OCI-LY7 (cell line): ENCODE measurements around the gene MIGA1. TPM values are rescaled to one million over a fixed set of nuclear protein-coding genes. Genes with fewer than 3 reads are reported as not detected.

Experiments
- BruUV-seq: library from RNA; stranded (reverse); fragments of 400-500 nt; replicated peaks from 2 replicates; lab custom pipeline; 2021; lab: Mats Ljungman, UMichigan
- CTCF ChIA-PET: fragments of 300-600 bp; sonication (Branson Sonifier 250); formaldehyde crosslinking; loops from one replicate; lab custom pipeline; 2022; ENCODE audit warnings: antibody characterized with exemption; ENCODE audit not compliant: unreplicated experiment; lab: Charles Lee
- POLR2A ChIA-PET: fragments of 300-600 bp; sonication (Branson Sonifier 250); formaldehyde crosslinking; loops from one replicate; lab custom pipeline; 2022; ENCODE audit warnings: antibody characterized with exemption; lab: Charles Lee
- DNase-seq: peaks from one replicate; pipeline ENCODE4 v3.0.0-alpha.2; 2015; ENCODE audit warnings: low spot score
- H2AFZ ChIP-seq: fragments of 200-600 bp; sonication (generic), shearing (Covaris generic); 2 replicates; pipeline ENCODE4 v1.6.1; 2014; ENCODE audit warnings: mild to moderate bottlenecking, antibody characterized with exemption, low read length, moderate library complexity
- H3K27ac ChIP-seq: fragments of 200-600 bp; sonication (generic); 2 replicates; pipeline ENCODE4 v1.5.1; 2014; ENCODE audit warnings: mixed run types, low read depth, mild to moderate bottlenecking, moderate library complexity, low read length, inconsistent platforms; ENCODE audit not compliant: poor library complexity, severe bottlenecking
- H3K36me3 ChIP-seq: fragments of 200-600 bp; sonication (generic); 2 replicates; pipeline ENCODE4 v1.6.1; 2014; ENCODE audit warnings: mild to moderate bottlenecking, antibody characterized with exemption, low read length, moderate library complexity, mixed read lengths; ENCODE audit not compliant: insufficient read depth
- H3K4me1 ChIP-seq: fragments of 200-600 bp; sonication (generic); 2 replicates; pipeline ENCODE4 v1.5.1; 2014; ENCODE audit warnings: mild to moderate bottlenecking, low read length; ENCODE audit not compliant: insufficient read depth, poor library complexity, severe bottlenecking
- H3K4me2 ChIP-seq: fragments of 200-600 bp; sonication (generic); 2 replicates; pipeline ENCODE4 v1.6.1; 2014; ENCODE audit warnings: mild to moderate bottlenecking, low read length
- H3K4me3 ChIP-seq: fragments of 200-600 bp; sonication (generic); 2 replicates; pipeline ENCODE4 v1.5.1; 2014; ENCODE audit warnings: mild to moderate bottlenecking, low read depth, low read length; ENCODE audit not compliant: poor library complexity, severe bottlenecking
- H3K79me2 ChIP-seq: fragments of 200-600 bp; sonication (generic); 2 replicates; pipeline ENCODE4 v1.6.1; 2016; ENCODE audit warnings: low read depth, mild to moderate bottlenecking, low read length, moderate library complexity, mixed read lengths; ENCODE audit not compliant: insufficient read depth
- H3K9me2 ChIP-seq: fragments of 200-600 bp; sonication (generic); 2 replicates; pipeline ENCODE4 v1.6.1; 2016; ENCODE audit warnings: mild to moderate bottlenecking, low read length, mixed read lengths; ENCODE audit not compliant: insufficient read depth
- H3K9me3 ChIP-seq: fragments of 200-600 bp; sonication (generic); 2 replicates; pipeline ENCODE4 v1.6.1; 2014; ENCODE audit warnings: mild to moderate bottlenecking, mixed run types, low read length, mixed read lengths
- H4K20me1 ChIP-seq: fragments of 200-600 bp; sonication (generic); 2 replicates; pipeline ENCODE4 v1.6.1; 2014; ENCODE audit warnings: mild to moderate bottlenecking, antibody characterized with exemption, low read length, moderate library complexity, mixed read lengths; ENCODE audit not compliant: insufficient read depth
- EZH2phosphoT487 ChIP-seq: fragments of 200-600 bp; sonication (generic); IDR thresholded peaks from 2 replicates; pipeline ENCODE4 v1.6.1; 2018; ENCODE audit warnings: low read depth, borderline replicate concordance, mild to moderate bottlenecking, mixed run types, antibody characterized with exemption, low read length, moderate library complexity, mixed read lengths
- intact Hi-C: fragments of 100-400 bp; cut with micrococcal nuclease; formaldehyde crosslinking; loops from one replicate; pipeline ENCODE4 v1.10.0; 2022; ENCODE audit not compliant: unreplicated experiment
- total RNA-seq, 2 experiments: library from RNA; depleted of rRNA in 1 of 2; stranded (reverse); fragments of >200 nt in 1 of 2; shearing (Covaris generic) in 1 of 2; gene quantifications; 2 replicates each; pipeline ENCODE4 v1.2.3, GENCODE V29; 2014 to 2022
- TF ChIP-seq, protein P1 (sequence below): fragments of 200-600 bp; sonication (generic); conservative IDR thresholded peaks from 2 replicates; pipeline ENCODE4 v1.5.1; 2014; ENCODE audit warnings: mild to moderate bottlenecking, antibody characterized with exemption, low read length, moderate library complexity, mixed read lengths

The MIGA1 gene
- total RNA-seq, 2 experiments from 2014 or later = 5.1 to 8.4 TPM

DNA sequence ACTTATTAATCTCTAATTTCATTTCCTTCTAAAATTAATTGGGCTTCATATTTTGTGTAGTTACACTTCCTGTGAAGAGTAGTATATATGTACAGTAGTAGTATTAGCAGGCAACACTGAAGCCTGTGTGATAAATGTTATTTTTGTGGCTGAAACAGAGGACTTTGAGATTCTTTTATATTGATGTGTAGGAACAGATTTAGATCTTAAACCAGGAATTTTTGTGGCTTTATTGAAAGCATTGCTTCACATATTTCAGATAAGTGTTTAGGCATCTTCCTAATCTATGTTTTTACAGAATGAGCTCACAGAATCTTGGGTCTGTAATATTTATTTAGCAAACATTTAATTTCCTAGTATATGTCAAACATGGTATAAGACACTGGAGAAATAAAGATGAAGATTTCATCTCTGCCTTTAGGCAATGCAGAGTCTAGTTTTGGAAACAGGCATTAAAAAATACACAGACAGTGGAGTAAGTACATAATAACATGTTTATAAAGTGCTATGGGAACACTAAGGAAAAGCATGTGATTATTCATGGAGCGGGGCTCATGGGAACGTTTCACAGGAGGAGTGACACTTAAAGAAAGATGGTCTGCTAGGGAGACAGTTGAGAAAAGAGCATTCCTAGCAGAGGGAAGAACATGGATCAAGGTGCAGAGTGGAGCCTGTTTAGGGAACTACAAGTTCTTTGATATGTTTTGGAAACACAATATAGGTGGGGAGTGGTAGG lies 52.7 kb downstream of the MIGA1 start:
- Histone ChIP-seq H3K9me2 (no peaks in the 10 kb centered on the region), H3K27ac (no peak overlapping the region), H4K20me1 (no peaks in the 10 kb centered on the region), H3K9me3 (no peaks in the 10 kb centered on the region), H3K79me2 (no peaks in the 10 kb centered on the region), H2AFZ (no peak overlapping the region), H3K36me3 (no peaks in the 10 kb centered on the region), H3K4me2 (no peak overlapping the region), H3K4me1 (peaks cover 15% of the 10 kb centered on the region), H3K4me3 (no peak overlapping the region)
- TF ChIP-seq EZH2phosphoT487 = no peak
- TF ChIP-seq, protein P1, sequence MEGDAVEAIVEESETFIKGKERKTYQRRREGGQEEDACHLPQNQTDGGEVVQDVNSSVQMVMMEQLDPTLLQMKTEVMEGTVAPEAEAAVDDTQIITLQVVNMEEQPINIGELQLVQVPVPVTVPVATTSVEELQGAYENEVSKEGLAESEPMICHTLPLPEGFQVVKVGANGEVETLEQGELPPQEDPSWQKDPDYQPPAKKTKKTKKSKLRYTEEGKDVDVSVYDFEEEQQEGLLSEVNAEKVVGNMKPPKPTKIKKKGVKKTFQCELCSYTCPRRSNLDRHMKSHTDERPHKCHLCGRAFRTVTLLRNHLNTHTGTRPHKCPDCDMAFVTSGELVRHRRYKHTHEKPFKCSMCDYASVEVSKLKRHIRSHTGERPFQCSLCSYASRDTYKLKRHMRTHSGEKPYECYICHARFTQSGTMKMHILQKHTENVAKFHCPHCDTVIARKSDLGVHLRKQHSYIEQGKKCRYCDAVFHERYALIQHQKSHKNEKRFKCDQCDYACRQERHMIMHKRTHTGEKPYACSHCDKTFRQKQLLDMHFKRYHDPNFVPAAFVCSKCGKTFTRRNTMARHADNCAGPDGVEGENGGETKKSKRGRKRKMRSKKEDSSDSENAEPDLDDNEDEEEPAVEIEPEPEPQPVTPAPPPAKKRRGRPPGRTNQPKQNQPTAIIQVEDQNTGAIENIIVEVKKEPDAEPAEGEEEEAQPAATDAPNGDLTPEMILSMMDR = no peak
- no TSS peak for BruUV-seq
- intact Hi-C loops = no loop called here
- DNase-seq = no peak
- ChIA-PET CTCF (no interaction called here), POLR2A (interaction anchor here (1.0 to 1.7 kb wide), 4 partner anchors 11 to 19 kb away, joined by 3 to 4 read pairs (median 3); no protein-coding TSS in a partner anchor)

GRCh38 chr1:77832901-77833300 lies 53.5 kb downstream of the MIGA1 start:
- no peak overlapping the region for H3K27ac ChIP-seq
- ChIA-PET POLR2A (interaction anchor here (1.0 to 1.7 kb wide), 3 partner anchors 10 to 18 kb away, joined by 3 to 4 read pairs (median 3); no protein-coding TSS in a partner anchor), CTCF (no interaction called here)

More at GRCh38 chr1:77832901-77833300, 53.5 kb downstream of the MIGA1 start:
- Histone ChIP-seq H3K9me3 (no peaks in the 10 kb centered on the region), H3K4me1 (peaks cover 15% of the 10 kb centered on the region), H4K20me1 (no peaks in the 10 kb centered on the region), H3K36me3 (no peaks in the 10 kb centered on the region), H2AFZ (no peak overlapping the region), H3K9me2 (no peaks in the 10 kb centered on the region), H3K79me2 (no peaks in the 10 kb centered on the region), H3K4me3 (no peak overlapping the region), H3K4me2 (no peak overlapping the region)
- DNase-seq = no peak
- intact Hi-C loops = no loop called here
- no peak for TF ChIP-seq EZH2phosphoT487
- TF ChIP-seq, protein P1 = no peak
- no TSS peak for BruUV-seq
